HG03097 (cell line): ENCODE measurements around the gene GRN.
"Not testable (repeated sequence)": the region's sequence is repeated elsewhere in the genome, so short reads cannot be mapped to it uniquely, and the experiment has no call there.

Source experiments
- ATAC-seq: cut with Tn5 transposase; IDR thresholded peaks from one replicate; pipeline ENCODE4 v1.9.1; 2021; ENCODE audit not compliant: unreplicated experiment, low FRiP score

The GRN gene

DNA sequence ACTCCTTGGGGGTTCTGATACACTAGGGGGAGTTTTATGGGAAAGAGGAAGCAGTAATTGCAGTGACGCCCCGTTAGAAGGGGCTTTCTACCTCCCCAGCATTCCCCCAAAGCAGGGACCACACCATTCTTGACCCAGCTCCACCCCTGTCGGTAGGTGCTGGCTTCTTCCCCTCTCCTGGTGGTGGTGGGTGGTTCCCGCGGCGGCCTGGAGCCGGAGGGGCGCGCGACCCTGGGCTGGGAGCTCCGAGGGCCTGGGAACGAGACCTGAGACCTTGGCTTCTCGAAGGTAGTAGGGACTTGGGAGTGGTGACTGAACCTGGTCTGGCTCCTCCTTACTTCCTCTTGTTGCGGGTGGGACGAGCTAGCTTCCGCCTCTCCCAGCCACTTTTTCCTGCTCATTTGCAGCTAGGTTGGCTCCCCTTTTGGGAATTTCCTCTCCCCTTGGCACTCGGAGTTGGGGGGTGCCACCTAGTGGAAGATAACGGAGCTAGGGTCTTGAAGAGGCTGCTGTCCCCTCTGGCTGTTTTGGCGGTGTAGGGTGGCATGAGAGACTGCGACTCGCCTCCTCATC, 438 bp downstream of the GRN start:
- ATAC-seq = peak; percentile 7

DNA sequence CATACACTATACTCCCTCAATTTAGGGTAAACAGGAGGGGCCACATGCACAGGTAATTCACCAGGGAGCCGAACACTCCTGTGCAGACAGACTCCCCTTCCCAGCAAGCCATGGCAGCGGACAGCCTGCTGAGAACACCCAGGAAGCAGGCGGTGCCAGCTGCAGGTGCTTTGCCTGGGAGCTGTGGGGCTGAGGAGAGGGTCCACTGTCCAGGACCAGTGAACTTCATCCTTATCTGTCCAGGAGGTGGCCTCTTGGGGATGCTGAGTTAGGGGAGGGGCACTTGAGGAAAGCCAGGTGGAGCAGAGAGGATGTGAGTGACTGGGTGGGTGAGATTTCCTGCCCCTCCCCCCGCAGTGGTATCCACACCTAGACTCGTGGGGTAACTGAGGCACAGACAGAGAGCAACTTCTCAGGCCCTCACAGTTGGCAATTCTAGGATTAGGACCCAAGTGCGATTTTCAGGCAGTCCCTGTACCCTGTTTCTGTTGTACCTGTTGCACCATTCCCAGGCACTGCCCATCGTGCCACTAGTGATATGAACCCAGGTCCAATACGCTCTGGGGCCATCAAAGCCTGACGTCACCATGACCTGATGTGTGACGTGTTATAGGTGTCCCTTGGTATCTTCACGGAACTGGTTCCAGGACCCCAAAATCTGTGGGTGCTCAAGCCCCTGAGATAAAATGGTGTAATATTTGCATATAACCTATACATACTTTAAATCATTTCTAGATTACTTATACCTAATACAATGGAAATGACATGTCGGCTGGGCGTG, 1.2 kb downstream of the GRN start:
- ATAC-seq = no peak

DNA sequence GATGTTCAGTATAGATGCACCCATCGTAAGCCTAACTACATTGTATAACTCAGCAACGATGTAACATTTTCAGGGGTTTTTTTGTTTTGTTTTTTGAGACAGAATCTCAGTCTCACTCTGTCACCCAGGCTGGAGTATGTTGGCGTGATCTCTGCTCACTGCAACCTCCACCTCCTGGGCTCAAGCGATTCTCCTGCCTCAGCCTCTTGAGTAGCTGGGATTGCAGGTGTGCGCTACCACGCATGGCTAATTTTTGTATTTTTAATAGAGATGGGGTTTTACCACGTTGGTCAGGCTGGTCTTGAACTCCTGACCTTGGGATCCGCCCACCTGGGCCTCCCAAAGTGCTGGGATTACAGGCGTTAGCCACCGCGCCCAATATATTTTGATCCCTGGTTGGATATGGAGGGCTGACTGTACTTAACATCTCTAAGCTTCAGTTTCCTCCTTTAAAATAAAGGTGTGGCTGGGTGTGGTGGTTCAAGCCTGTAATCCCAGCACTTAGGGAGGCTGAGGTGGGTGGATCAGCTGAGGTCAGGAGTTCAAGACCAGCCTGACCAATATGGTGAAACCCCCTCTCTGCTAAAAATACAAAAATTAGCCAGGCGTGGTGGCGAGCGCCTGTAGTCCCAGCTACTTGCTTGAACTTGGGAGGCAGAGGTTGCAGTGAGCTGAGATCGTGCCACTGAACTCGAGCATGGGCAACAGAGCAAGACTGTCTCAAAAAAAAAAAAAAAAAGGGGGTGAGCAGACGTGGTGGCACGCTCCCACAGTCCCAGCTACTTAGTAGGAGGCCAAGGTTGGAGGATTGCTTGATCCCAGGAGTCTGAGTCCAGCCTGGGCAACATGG, 2.3 kb downstream of the GRN start:
- not testable (repeated sequence) for ATAC-seq

DNA sequence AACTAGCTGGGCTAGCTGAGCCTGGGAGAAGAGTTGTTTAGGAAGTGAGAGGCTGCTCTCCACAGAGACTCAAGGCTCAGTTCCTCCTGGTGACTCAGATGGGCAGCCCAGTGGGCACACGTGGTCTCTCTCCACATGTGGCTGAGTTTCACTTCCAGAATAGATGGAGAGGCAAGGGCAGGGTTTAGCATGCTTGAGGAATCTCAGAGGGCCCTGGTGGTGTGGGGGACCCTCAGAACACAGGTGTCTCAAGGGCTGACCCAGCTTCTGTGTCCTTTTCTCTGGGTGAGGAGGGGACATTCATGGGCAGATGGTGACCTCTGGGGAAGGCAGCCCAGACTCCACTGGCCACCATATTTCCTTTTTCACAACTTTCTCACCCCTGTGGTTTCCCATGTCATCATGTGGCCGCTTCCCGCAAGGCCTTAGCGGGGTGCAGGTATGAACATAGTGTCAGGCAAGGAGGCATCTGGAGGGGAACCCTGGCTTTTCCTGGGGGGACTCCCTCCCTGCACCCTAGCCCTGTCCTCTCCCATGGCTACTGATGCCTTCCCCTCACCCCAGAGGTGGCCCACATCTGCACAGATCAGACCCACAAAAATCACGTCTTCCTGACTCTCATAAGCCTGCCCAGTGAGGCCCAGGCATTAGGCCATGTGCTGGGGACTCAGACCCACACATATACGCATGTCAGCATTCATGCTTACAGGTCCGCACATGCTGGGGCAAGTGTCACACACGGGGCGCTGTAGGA, 3.3 kb downstream of the GRN start:
- peak; percentile 39 for ATAC-seq

DNA sequence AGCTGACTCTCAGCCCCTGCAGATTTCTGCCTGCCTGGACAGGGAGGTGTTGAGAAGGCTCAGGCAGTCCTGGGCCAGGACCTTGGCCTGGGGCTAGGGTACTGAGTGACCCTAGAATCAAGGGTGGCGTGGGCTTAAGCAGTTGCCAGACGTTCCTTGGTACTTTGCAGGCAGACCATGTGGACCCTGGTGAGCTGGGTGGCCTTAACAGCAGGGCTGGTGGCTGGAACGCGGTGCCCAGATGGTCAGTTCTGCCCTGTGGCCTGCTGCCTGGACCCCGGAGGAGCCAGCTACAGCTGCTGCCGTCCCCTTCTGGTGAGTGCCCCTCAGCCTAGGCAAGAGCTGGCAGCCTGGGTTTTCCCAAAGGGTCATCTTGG, 3.9 kb downstream of the GRN start:
- no peak for ATAC-seq

DNA sequence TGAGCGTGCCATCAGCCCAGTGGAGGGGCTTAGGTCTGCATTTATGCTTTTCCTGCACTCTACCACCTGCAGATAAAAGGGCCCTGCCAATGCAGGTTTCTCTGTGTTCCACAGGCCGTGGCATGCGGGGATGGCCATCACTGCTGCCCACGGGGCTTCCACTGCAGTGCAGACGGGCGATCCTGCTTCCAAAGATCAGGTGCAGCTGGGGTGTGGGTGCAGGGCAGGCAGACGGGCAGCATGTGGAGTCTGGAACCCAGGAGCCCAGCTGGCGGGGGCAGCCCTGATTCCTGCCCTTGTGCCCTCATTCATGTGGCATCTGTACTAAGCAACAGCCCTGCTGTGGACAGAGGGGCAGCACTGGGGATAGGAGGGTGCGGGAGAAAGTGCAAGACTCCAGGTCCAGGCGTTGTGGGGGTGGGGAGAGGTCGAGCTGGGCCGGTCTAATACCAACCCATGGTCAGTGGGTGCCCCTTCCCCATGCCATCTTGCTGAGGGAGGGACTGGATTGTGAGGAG, 4.5 kb downstream of the GRN start:
- no peak for ATAC-seq

DNA sequence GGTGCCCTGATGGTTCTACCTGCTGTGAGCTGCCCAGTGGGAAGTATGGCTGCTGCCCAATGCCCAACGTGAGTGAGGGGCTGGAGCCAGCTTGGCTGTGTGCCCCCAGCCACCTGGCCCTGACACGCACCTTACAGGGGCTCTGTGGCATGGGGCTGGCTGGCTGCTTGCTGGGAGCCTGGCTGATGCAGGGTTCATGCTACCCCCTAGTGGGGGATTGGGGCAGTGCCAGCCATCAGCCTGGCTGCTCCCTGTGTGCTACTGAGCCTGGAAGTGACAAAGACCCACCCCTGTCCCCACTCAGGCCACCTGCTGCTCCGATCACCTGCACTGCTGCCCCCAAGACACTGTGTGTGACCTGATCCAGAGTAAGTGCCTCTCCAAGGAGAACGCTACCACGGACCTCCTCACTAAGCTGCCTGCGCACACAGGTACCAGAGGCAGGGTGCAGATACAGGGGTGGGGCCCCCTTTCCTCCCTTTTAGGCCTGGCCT, 5.7 kb downstream of the GRN start:
- no peak for ATAC-seq

DNA sequence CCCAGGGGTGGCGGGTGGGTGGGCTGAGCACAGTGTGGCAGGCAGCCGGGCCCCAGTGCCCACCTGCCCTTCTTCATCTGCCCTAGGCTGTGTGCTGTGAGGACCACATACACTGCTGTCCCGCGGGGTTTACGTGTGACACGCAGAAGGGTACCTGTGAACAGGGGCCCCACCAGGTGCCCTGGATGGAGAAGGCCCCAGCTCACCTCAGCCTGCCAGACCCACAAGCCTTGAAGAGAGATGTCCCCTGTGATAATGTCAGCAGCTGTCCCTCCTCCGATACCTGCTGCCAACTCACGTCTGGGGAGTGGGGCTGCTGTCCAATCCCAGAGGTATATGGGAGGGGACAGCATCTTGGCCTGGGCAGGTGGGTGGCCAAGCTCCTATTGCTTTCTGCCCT, 6.4 kb downstream of the GRN start:
- no peak for ATAC-seq

DNA sequence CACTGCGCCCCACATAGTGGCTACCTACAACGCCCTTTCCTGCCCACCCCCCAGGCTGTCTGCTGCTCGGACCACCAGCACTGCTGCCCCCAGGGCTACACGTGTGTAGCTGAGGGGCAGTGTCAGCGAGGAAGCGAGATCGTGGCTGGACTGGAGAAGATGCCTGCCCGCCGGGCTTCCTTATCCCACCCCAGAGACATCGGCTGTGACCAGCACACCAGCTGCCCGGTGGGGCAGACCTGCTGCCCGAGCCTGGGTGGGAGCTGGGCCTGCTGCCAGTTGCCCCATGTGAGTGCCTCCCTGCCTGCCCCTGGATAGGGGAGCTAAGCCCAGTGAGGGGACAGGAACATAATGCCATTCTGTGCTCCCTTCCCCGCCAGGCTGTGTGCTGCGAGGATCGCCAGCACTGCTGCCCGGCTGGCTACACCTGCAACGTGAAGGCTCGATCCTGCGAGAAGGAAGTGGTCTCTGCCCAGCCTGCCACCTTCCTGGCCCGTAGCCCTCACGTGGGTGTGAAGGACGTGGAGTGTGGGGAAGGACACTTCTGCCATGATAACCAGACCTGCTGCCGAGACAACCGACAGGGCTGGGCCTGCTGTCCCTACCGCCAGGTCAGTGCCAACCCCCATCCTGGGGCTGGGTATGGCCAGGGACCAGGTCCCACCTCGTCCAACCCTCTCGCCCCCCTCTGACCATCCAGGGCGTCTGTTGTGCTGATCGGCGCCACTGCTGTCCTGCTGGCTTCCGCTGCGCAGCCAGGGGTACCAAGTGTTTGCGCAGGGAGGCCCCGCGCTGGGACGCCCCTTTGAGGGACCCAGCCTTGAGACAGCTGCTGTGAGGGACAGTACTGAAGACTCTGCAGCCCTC, 7.1 kb downstream of the GRN start:
- ATAC-seq = no peak

DNA sequence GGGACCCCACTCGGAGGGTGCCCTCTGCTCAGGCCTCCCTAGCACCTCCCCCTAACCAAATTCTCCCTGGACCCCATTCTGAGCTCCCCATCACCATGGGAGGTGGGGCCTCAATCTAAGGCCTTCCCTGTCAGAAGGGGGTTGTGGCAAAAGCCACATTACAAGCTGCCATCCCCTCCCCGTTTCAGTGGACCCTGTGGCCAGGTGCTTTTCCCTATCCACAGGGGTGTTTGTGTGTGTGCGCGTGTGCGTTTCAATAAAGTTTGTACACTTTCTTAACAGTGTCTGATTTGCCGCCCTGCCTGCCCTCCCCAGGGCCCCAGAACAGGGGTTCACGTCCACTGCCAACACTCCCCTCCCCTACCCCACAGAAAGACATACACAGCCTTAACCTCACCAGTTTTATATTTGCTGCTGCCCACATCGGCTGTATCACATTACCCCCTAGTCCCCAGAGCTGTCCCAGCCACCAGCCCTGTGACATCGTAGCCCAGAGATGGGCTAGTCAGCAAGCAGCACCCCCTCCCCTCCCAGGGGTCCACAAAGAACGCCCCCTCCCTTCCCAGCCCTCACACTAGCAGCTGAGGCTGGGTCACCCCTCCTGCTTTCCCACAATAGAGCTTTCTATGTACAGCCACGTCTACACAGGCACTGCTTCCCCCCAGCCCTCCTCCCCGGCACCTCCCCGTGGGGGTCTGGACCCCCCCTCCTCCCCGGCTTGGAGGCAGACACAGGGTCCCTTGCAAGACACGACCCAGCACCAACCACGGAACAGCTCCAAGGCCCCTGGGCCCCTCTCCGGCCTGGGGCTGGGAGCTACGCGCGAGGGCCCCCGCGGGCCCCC, 7.9 kb downstream of the GRN start:
- ATAC-seq = no peak

DNA sequence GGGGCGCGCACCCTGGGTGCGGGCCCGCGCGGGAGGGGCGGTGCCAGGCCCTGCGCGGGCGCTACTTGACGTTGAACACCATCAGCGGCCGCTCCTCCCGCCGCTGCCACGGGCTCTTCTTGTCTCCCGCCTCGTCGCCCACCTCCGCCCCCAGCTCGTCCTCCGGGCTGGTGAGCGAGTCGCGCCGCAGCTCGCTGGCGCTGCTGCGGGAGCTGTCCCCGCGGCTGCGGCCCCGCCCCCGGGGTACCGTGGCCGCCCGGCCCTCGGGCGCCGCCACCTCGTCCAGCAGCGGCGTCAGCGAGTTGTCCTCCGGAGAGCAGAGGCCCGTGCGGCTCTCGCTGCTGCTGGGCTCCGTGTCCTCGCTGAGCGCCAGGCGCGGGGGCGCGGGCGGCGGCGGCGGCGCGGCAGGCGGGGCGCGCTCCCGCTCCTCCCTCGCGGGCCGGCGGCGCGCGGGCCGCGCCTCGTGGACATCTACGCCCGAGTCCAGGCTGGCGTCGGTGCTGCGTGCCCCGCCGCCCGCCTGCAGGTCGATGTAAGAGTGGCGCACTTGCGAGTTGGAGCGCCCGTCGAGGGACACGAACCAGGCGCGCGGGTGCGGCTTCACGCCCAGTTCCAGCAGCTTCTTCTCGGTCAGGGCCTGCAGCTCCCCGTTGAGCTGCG, 8.7 kb downstream of the GRN start:
- ATAC-seq = no peak

DNA sequence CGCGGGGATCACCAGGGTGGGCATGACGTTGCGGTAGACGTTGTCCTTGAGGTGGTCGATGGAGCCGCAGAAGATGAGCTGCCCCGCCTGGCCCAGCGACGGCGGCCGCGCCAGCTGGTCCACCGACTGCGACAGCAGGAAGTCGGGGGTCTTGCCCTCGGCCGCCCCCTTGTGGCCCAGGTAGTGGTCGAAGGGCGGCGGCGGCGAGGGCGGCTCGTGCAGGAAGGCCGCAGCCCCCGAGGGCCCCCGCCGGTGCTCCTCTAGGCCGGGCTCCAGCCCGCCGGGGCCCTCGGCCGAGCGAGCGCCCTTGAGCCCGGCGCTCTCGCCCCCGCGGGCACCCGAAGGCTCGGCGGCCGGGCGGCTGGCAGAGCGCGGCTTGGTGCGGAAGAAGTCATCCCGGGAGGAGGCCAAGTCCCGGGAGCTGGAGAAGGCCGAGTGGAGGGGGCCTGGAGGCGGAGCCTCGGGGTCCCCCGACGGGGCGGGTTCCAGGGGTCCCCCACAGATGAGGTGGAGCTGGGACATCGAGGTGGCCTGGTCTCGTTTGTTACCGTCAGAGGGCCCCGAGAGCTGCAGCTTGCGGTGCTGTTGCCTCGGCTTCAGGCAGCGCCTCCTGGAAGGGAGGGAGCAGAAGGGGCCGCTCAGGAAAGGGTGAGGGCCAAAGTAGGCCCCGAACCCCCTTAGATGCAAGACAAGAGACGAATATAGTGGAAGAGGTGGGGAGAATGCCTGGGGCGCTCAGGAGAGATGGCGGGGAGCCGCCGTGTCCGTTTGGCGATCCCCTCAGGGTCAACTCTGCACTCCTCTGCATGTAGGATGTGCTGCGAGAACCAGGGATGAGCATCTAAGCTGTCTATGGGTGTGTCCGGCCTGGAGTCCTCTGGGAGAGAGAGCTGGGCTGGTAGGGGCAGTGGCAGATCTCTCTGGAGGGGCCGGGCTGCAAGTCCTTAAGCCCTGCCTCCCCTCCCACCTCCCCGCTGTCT, 9.8 kb downstream of the GRN start:
- no peak for ATAC-seq

DNA sequence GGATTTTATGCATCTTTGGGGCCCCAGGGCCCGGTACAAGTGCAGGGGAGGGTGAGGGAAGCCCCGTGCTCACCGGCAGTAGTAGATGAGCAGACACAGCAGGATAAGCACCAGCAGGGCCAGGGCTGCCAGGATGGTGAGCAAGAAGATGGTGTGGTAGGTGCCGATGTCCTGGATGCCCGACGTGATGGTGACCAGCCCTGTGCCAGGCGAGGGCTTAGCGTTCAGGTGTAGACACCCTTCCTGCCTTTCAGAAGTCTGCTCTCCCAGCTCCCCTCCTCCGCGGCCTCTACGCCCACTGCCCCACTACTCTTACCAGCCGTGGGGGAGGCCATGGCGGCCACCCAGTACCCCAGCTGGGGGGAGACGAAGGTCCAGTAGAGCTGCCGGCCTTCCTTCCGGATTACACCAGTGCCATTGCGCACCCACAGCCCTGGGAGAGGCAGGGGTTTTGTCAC, 10.6 kb downstream of the GRN start:
- no peak for ATAC-seq

DNA sequence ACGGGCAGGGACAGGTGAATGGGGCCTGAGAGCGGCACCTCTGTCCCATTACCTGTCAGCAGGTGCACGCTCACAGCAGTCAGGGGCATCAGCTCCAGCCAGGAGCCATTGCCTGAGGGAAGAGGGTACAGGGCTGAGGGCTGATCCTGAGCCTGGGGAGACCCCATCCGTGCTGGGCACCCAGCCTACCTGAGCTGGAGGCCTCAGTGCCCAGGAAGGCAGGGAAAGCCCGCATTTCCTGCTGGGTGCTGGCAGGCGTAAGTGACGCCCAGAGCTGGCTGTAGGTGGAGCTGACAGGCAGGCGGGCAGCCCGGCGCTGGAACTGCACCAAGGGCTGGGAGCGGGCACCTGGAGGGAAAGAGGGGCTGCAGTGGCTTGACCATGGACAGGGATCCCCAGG, 11.1 kb downstream of the GRN start:
- ATAC-seq = no peak

DNA sequence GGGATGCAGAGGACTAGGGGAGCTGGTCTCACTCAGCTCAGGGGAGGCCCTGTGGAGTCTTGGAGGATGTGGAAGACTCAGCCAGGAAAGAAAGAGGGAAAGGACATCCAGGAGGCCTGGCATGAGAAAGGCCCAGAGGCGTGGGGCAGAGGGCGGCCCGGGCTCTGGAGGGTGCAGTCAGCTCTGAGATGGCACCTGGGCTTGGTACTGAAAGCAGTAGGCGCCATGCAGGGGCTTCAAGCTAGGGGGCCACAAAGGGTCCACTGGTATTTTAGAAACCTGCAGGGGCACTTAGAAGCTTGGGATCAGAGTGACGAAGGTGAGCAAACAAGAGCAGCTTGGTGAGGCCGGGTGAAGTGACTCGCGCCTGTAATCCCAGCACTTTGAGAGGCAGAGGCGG, 13.0 kb downstream of the GRN start:
- ATAC-seq = no peak

DNA sequence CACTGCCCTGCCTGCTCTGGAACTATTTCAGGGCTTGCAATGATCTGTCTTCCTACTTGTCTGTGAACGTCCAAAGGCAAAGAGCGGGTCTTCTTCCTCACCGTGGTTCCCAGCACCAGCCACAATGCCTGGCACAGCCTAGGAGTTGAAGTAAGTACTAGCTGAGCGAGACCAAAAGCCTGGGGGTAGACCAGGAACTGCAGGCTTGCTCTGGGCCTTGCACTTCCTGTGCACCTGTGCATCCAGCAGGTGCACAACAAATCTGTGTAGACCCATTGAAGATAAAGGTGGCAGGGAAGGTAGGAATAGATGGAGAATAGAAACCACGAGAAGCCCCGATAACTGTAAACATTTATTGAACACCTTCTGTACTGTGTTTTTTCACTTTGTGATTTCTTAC, 13.9 kb downstream of the GRN start:
- ATAC-seq = no peak
